GM19351 (cell line): Measurements from ENCODE around the gene CDH12.
"Not testable (repeated sequence)": the region's sequence is repeated elsewhere in the genome, so short reads cannot be mapped to it uniquely, and the experiment has no call there.

Source experiments
- ATAC-seq: cut with Tn5 transposase; IDR thresholded peaks from one replicate; pipeline ENCODE4 v1.9.1; 2021; ENCODE audit warnings: mild to moderate bottlenecking, moderate library complexity; ENCODE audit not compliant: unreplicated experiment

CDH12 gene

GRCh38 chr5:22315052-22315451, 538.1 kb downstream of the CDH12 start:
- ATAC-seq, result not testable (repeated sequence)

GRCh38 chr5:22314548-22314947, 538.6 kb downstream of the CDH12 start:
- ATAC-seq, result no peak

- ATAC-seq, result no peak
These were observed 547.1 kb downstream of the CDH12 start for GRCh38 chr5:22306011-22306410.

GRCh38 chr5:22295832-22296231, 557.3 kb downstream of the CDH12 start:
- no peak for ATAC-seq

GRCh38 chr5:22293147-22293546, 560.0 kb downstream of the CDH12 start:
- no peak for ATAC-seq

- no peak for ATAC-seq
These were observed 575.0 kb downstream of the CDH12 start for GRCh38 chr5:22278164-22278563.

- ATAC-seq, result no peak
These were observed 576.1 kb downstream of the CDH12 start for GRCh38 chr5:22277006-22277405.

- not testable (repeated sequence) for ATAC-seq
These were observed 587.3 kb downstream of the CDH12 start for GRCh38 chr5:22265855-22266254.

- ATAC-seq, result no peak
These were observed 595.0 kb downstream of the CDH12 start for GRCh38 chr5:22258139-22258538.

- no peak for ATAC-seq
These were observed 602.6 kb downstream of the CDH12 start for GRCh38 chr5:22250528-22250927.

GRCh38 chr5:22249209-22249729, 603.9 kb downstream of the CDH12 start:
- ATAC-seq, result no peak

GRCh38 chr5:22245770-22246169, 607.4 kb downstream of the CDH12 start:
- no peak for ATAC-seq

GRCh38 chr5:22242532-22242931, 610.6 kb downstream of the CDH12 start:
- no peak for ATAC-seq

- no peak for ATAC-seq
These were observed 615.1 kb downstream of the CDH12 start for GRCh38 chr5:22238047-22238446.

GRCh38 chr5:22226423-22226822, 626.7 kb downstream of the CDH12 start:
- ATAC-seq, result no peak

- no peak for ATAC-seq
These were observed 630.1 kb downstream of the CDH12 start for GRCh38 chr5:22223079-22223478.

GRCh38 chr5:22213703-22214495, 639.2 kb downstream of the CDH12 start:
- ATAC-seq, result not testable (repeated sequence)

- not testable (repeated sequence) for ATAC-seq
These were observed 640.7 kb downstream of the CDH12 start for GRCh38 chr5:22212254-22212991.

GRCh38 chr5:22208463-22208862, 644.7 kb downstream of the CDH12 start:
- ATAC-seq, result not testable (repeated sequence)

- not testable (repeated sequence) for ATAC-seq
These were observed 664.5 kb downstream of the CDH12 start for GRCh38 chr5:22188651-22189050.

- ATAC-seq, result not testable (repeated sequence)
These were observed 665.4 kb downstream of the CDH12 start for GRCh38 chr5:22187632-22188228.
